ENCODE measurements around the gene RAMP2. TPM values are rescaled to one million over a fixed set of nuclear protein-coding genes. Genes with fewer than 3 reads are reported as not detected.

Gene RAMP2
- total RNA-seq, 4 donors from 2014 or later: 13.7 to 52.2 (median 29.2) TPM

- H3K36me3 ChIP-seq: no peaks in the 10 kb centered on the region
- peak; percentile 79 to 84 for DNase-seq
- TF ChIP-seq POLR2A (IDR thresholded peaks at IDR 0.05): peak in 1 of 2 donors; percentile 38
- peak in 1 of 4 experiments; percentile 7 for TF ChIP-seq CTCF (IDR thresholded peaks at IDR 0.05)
These were observed 37.7 kb downstream of the RAMP2 start, which contains the start of the genes CNTD1 and COA3 for GRCh38 chr17:42798383-42799380. CNTD1 (plus strand) TSS chr17:42798861; CDS start chr17:42799068, 207 bp downstream. COA3 (minus strand) TSS chr17:42798704; CDS start chr17:42798681, 23 bp downstream.

DNA sequence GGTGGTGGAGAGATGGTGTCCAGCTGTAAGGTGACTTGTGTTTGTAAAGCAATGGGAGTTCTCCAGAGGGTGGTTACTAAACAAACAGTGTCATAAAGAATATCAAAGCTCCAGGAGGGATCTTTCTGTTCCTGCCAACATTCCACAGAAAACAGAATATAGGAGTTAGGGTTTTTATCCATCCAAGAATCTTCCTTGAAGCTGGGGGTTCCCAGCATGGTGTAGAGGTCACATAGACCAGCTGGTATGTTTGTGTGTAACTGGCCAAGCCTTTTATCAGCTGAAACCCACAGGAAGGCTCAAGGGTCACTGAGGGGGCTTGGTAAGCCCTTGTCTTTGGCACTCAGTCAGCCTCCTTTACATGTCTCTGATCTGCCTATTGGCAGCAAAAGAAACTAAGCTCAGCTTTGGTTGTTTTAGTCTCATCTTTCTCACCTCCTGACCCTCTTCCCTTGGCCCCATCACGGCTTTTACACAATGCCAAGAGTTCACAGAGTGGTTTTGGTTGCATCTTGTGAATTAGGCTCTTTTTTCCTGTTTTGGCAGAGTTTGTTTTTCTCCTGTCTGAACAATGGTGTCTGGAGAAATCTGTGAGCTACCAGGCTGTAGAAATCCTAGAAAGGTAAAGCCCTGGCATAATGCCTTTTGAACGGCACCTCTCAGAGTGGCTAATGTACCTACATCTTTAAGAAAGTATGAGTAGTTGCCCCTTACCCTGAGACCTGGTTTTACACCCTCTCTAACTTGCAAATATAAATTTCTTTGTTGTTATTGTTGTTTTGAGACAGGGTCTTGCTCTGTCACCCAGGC is 42.3 kb downstream of the RAMP2 start:
- no peak overlapping the region for H3K27ac ChIP-seq
- H3K4me1 ChIP-seq: no peaks in the 10 kb centered on the region
- no peak overlapping the region for H3K4me3 ChIP-seq
- H3K9me3 ChIP-seq: no peaks in the 10 kb centered on the region
- no peaks in the 10 kb centered on the region for H3K27me3 ChIP-seq
- no peaks in the 10 kb centered on the region for H3K36me3 ChIP-seq
- no peak for TF ChIP-seq POLR2A (IDR thresholded peaks at IDR 0.05)
- TF ChIP-seq CTCF (IDR thresholded peaks at IDR 0.05): no peak
- no peak for DNase-seq
- intact Hi-C loops (cut with DNase I; ENCODE audit: low total_unique reads): no loop called here

More at GRCh38 chr17:42798383-42799380, 37.7 kb downstream of the RAMP2 start, which contains the start of the genes CNTD1 and COA3:
- intact Hi-C loops (cut with DNase I; ENCODE audit: low total_unique reads): no loop called here
- H3K4me1 ChIP-seq: peaks cover 0 to 4% of the 10 kb centered on the region in 2 donors
- H3K9me3 ChIP-seq: no peaks in the 10 kb centered on the region
- peak within 1 kb of the TSS; percentile 76 to 86 for H3K4me3 ChIP-seq
- H3K27me3 ChIP-seq: no peaks in the 10 kb centered on the region
- peak within 1 kb of the TSS; percentile 75 to 81 for H3K27ac ChIP-seq

DNA sequence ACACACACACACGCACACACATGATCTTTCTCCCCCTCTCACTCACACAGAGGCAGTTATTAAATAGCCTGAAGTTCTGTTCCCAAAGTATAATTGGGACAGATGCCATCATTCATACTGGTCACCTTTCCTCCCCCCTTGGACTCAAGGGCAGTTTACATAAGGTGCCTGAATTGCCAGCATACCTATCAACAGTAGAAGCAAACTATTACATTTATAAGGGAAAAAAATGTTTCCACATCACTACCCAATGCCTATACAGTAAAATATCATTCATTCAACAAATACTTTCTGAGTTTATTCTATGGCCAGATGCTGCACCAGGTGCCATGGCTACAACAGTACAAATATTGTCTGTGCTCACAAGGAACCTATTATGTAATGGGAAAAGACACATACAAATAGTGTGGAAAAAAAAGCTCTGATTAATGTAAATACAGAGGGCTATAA is 43.9 kb downstream of the RAMP2 start:
- H3K36me3 ChIP-seq: no peaks in the 10 kb centered on the region

GRCh38 chr17:42806249-42806648 is 45.2 kb downstream of the RAMP2 start:
- H3K27me3 ChIP-seq: no peaks in the 10 kb centered on the region
- no peaks in the 10 kb centered on the region for H3K4me1 ChIP-seq
- H3K27ac ChIP-seq: no peak overlapping the region
- H3K4me3 ChIP-seq: no peak overlapping the region
- no peak for DNase-seq
- intact Hi-C loops (cut with DNase I; ENCODE audit: low total_unique reads): no loop called here
- no peaks in the 10 kb centered on the region for H3K9me3 ChIP-seq
- no peak for TF ChIP-seq CTCF (IDR thresholded peaks at IDR 0.05)
- H3K36me3 ChIP-seq: no peaks in the 10 kb centered on the region

More for the DNA sequence above, 43.9 kb downstream of the RAMP2 start:
- DNase-seq: no peak
- no peaks in the 10 kb centered on the region for H3K27me3 ChIP-seq
- H3K27ac ChIP-seq: no peak overlapping the region
- no peak overlapping the region for H3K4me3 ChIP-seq
- H3K4me1 ChIP-seq: no peaks in the 10 kb centered on the region
- TF ChIP-seq POLR2A (IDR thresholded peaks at IDR 0.05) (no peak), CTCF (IDR thresholded peaks at IDR 0.05) (no peak)
- no peaks in the 10 kb centered on the region for H3K9me3 ChIP-seq
- intact Hi-C loops (cut with DNase I; ENCODE audit: low total_unique reads): no loop called here

All from uterus (tissue), 4 donors.